HFFc6 (cell line): ENCODE data around the gene RASA3. TPM values are rescaled to one million over a fixed set of nuclear protein-coding genes. Genes with fewer than 3 reads are reported as not detected.
A peak's percentile ranks its signal among the peaks of the same experiment; 100 is the strongest.
"Not testable (repeated sequence)": the region's sequence is repeated elsewhere in the genome, so short reads cannot be mapped to it uniquely, and the experiment has no call there.

Experiments used
- DNase-seq: peaks from one replicate; pipeline ENCODE4 v3.0.0-alpha.2; 2018
- H3K27ac Mint-ChIP-seq: 2 replicates; pipeline ENCODE4 v1.8.0; 2020; ENCODE audit warnings: mild to moderate bottlenecking, mixed read lengths
- H3K27me3 Mint-ChIP-seq: 2 replicates; pipeline ENCODE4 v1.8.0; 2021; ENCODE audit warnings: mild to moderate bottlenecking, moderate library complexity, mixed read lengths; ENCODE audit not compliant: insufficient read depth
- H3K36me3 Mint-ChIP-seq: 2 replicates; pipeline ENCODE4 v1.8.0; 2021; ENCODE audit warnings: low read depth, mixed read lengths
- H3K4me1 Mint-ChIP-seq: 2 replicates; pipeline ENCODE4 v1.8.0; 2020; ENCODE audit warnings: low read depth, mixed read lengths
- H3K4me3 Mint-ChIP-seq: 2 replicates; pipeline ENCODE4 v1.8.0; 2020; ENCODE audit warnings: mild to moderate bottlenecking, moderate library complexity, mixed read lengths
- H3K9me3 Mint-ChIP-seq: 2 replicates; pipeline ENCODE4 v1.8.0; 2020; ENCODE audit warnings: mild to moderate bottlenecking, mixed read lengths
- total RNA-seq, 6 experiments: library from RNA; stranded (reverse); fragmentation: NEBNext Ultra II Directional; extraction: Animal tissue kit (Norgen Biotek cat#: 25700); gene quantifications; 2 replicates in 1 of 6; 3 replicates in 5 of 6; pipeline ENCODE4 v1.2.3, GENCODE V29; 2021
- TF ChIP-seq, protein P1 (sequence below): fragments of 200-600 bp; sonication (generic); IDR thresholded peaks from 2 replicates; pipeline ENCODE4 v1.5.0; 2021; ENCODE audit warnings: antibody characterized with exemption, mild to moderate bottlenecking

Gene RASA3
- total RNA-seq, 6 experiments from 2014 or later, result 31.6 to 37.6 (median 33.1) TPM

DNA sequence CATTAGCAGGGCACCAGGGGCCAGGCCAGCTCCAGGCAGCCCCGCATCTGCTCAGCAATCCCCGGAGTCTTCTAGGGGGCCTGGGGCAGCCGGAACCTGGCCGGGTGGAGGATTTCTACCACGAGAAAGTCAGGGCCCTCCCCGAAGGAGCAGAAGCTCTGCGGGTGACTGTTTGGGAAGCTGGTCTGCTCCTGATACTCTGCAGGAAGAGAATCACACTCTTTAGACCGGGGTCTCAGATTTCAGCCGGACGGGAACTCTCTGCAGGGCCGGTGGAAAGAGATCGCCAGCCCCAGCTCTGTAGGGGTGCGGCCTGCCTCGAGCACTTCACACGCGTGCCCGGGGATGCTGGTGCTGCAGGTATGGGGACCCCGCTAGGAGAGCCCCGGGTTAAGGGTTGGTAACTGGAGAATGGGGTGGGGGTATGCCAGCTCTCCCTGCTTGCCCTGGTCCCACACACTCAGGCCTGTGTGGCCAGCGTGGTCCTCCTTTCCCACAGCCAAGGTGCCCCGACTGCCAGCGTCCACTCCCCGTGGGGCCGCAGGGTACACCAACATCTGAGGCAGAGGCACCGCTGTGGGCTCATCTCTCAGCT is 20.1 kb downstream of the RASA3 start:
- H3K4me1 Mint-ChIP-seq, result peaks cover 89% of the 10 kb centered on the region
- no peak for DNase-seq

DNA sequence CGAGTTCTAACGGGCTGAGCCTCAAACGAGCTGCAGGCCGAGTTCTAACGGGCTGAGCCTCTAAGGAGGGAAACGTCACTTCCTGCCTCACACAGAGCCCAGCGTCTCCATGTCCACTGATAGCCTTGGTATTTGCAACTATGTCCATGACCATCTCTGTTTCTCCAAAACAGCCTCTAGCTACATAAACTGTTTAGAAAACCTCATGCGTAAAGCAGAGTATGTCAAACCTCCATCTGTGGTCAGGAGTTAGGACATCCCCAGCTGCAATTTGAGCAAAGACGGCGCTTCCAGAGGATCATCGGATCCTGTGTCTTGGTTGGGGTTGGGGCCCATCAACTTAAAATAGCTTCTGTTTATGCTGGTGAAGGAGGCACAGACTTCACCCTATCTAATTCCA is 20.8 kb downstream of the RASA3 start:
- Mint-ChIP-seq H3K4me3 (peak overlapping the region; percentile 55), H3K4me1 (peaks cover 89% of the 10 kb centered on the region), H3K27ac (peak overlapping the region; percentile 98), H3K36me3 (peaks cover 30% of the 10 kb centered on the region), H3K9me3 (no peaks in the 10 kb centered on the region), H3K27me3 (peaks cover 9% of the 10 kb centered on the region)
- TF ChIP-seq, protein P1, sequence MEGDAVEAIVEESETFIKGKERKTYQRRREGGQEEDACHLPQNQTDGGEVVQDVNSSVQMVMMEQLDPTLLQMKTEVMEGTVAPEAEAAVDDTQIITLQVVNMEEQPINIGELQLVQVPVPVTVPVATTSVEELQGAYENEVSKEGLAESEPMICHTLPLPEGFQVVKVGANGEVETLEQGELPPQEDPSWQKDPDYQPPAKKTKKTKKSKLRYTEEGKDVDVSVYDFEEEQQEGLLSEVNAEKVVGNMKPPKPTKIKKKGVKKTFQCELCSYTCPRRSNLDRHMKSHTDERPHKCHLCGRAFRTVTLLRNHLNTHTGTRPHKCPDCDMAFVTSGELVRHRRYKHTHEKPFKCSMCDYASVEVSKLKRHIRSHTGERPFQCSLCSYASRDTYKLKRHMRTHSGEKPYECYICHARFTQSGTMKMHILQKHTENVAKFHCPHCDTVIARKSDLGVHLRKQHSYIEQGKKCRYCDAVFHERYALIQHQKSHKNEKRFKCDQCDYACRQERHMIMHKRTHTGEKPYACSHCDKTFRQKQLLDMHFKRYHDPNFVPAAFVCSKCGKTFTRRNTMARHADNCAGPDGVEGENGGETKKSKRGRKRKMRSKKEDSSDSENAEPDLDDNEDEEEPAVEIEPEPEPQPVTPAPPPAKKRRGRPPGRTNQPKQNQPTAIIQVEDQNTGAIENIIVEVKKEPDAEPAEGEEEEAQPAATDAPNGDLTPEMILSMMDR, result no peak
- peak; percentile 92 for DNase-seq

More for the DNA sequence above, 20.1 kb downstream of the RASA3 start:
- Mint-ChIP-seq H3K27ac (peak overlapping the region; percentile 98), H3K27me3 (peaks cover 9% of the 10 kb centered on the region), H3K9me3 (no peaks in the 10 kb centered on the region), H3K36me3 (peaks cover 30% of the 10 kb centered on the region), H3K4me3 (peak overlapping the region; percentile 57)
- TF ChIP-seq, protein P1, result no peak

DNA sequence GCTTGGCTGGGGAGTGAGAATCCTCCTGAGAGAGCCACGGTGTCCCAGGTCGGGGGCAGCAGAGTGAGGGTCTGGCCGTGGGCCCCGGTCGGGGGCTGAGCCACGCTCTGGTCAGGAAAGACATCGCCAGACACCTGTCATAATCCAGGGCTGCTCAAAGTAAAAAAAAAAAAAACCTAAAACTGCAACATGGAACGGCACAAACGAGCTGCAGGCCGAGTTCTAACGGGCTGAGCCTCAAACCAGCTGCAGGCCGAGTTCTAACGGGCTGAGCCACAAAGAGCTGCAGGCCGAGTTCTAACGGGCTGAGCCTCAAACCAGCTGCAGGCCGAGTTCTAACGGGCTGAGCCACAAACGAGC is 21.6 kb downstream of the RASA3 start:
- DNase-seq, H3K9me3 Mint-ChIP-seq, H3K27me3 Mint-ChIP-seq: not testable (repeated sequence)
- peaks cover 90% of the 10 kb centered on the region for H3K4me1 Mint-ChIP-seq
- H3K4me3 Mint-ChIP-seq, result peak overlapping the region; percentile 80
- H3K36me3 Mint-ChIP-seq, result peaks cover 34% of the 10 kb centered on the region
- H3K27ac Mint-ChIP-seq, result peak overlapping the region; percentile 95

DNA sequence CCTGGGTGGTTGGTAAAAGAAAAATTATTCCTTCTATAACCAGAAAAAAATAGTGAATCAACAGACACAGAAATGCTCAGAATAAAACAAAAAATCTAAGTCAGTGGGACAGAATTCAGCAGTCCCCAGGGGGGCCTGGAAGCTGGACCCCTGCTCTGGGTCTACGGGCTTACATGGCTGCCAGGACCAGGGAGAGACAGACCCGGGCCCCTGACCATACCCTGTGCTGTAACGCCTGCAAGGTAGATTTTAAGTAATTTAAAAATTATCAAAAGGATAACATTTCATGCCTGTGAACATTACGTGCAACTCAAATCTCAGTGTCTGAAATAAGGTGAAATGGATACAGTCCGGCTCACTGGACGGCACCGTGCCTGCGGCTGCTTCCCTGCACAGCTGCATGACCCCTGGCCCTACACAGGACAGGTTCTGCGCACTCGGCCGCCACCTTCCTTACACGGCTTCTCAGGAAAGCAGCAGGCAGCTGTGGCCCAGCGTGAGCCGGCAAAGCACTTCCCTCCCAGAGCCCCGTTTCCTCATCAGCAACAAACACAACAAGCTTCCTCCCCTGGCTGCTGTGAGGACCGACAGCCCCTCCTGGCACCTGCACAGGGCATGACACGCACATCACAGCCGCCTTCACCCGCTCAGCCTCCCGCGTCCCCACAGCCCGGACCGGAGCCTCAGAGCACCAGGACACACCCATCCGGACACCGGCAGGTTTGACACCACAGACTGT is 22.2 kb downstream of the RASA3 start:
- no peaks in the 10 kb centered on the region for H3K9me3 Mint-ChIP-seq
- no peak for DNase-seq

DNA sequence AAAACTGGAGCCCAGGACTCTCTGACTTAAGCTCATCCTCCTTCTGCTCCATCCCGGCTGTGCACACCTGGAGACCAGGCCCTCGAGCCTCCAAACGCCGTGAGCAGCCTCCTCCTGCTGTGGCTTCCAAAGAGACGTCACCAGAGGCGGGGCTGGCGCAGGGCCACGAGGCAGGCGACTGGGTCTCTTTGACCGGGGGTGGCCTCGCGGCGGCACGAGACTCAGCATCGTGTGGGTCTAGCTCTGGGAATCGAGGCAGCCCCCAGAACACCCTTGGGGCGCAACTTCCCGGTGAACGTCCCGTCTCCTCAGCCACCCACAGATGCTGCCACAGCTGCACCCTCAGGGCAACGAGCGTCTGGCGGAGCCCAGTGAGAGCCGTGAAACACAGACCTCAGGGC is 22.8 kb downstream of the RASA3 start:
- Mint-ChIP-seq H3K27me3 (peaks cover 9% of the 10 kb centered on the region), H3K9me3 (no peaks in the 10 kb centered on the region), H3K36me3 (peaks cover 29% of the 10 kb centered on the region), H3K4me1 (peaks cover 83% of the 10 kb centered on the region), H3K27ac (peak overlapping the region; percentile 95), H3K4me3 (peak overlapping the region; percentile 80)
- TF ChIP-seq, protein P1, result no peak
- DNase-seq, result no peak

More for the DNA sequence above, 22.2 kb downstream of the RASA3 start:
- peak overlapping the region; percentile 80 for H3K4me3 Mint-ChIP-seq
- peaks cover 33% of the 10 kb centered on the region for H3K36me3 Mint-ChIP-seq
- peak overlapping the region; percentile 95 for H3K27ac Mint-ChIP-seq
- TF ChIP-seq, protein P1, result peak; percentile 24; the same call in 1 of the 2 replicates
- H3K27me3 Mint-ChIP-seq, result peaks cover 9% of the 10 kb centered on the region
- peaks cover 89% of the 10 kb centered on the region for H3K4me1 Mint-ChIP-seq

DNA sequence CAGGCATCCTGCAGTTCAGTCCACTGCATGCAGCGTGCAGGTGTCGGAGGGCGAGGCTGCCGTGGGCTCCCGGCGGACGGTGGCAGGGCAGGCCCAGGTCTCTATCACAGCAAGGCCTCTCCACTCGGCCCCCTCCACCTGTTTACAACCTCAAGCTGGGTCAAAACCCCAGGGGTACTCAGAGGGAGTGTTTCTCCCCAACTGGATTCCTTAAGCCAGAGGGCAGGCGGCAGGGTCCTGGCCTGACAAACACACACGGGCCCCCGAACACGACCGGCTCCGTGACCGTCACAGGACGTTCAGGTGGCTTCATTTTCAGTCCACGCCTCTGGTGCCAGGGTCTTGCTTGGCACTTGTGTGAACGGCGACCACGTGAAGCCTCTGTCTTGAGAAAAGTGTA is 23.5 kb downstream of the RASA3 start:
- Mint-ChIP-seq H3K36me3 (peaks cover 22% of the 10 kb centered on the region), H3K4me3 (peak overlapping the region; percentile 80), H3K27ac (peak overlapping the region; percentile 95), H3K4me1 (peaks cover 76% of the 10 kb centered on the region), H3K9me3 (no peaks in the 10 kb centered on the region), H3K27me3 (peaks cover 12% of the 10 kb centered on the region)
- DNase-seq, result no peak
- TF ChIP-seq, protein P1, result no peak
